Retina (tissue), 1 donor: ENCODE data around the gene STX10.
A peak's percentile ranks its signal among the peaks of the same experiment; 100 is the strongest.
"Not testable (repeated sequence)": the region's sequence is repeated elsewhere in the genome, so short reads cannot be mapped to it uniquely, and the experiment has no call there.

Experiments
- DNase-seq: peaks from one replicate; pipeline ENCODE4 v3.0.0-alpha.2; 2016

STX10 gene, protein sequence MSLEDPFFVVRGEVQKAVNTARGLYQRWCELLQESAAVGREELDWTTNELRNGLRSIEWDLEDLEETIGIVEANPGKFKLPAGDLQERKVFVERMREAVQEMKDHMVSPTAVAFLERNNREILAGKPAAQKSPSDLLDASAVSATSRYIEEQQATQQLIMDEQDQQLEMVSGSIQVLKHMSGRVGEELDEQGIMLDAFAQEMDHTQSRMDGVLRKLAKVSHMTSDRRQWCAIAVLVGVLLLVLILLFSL

DNA sequence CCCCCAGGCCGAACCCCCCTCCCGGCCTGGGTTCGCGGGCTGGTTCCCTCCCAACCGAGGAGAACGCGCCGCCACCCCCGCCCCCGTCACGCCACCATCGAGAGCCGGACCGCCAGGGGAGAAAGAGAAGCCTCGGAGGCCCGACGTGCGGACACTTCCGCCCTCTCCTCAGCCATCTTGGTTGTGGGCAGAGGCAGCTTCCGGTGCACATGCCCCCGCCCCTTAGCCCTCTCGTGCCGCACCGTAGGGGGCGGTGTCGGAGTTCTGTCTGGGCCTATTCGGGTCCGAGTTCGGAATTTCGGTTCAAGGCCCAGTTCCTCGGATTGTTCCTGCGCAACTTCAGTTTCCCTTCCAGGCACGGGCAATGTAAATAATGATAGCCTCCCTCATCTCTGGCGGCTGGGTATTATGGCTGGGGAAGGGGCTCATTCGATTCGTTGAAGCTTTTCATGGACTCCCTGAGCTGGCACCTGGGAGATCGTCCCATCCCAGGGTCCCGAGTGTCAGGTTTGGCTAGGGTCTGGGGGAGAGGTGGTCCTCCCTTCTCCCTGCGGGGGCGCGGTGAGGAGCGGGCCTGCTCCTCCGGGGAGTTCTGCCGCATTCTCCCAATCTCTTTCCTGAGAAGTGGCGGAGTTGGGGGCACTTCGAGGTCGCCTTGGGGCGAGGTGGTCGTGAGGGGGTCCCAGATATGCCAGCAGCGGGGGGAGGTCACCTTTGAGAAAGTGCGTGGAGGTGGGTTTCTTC, at the start of gene STX10, which contains the start of gene IER2:
Gene STX10 (minus strand): TSS at position 189 of the 744 bp plus-strand sequence. CDS start 202 bp downstream, outside the sequence.
Gene IER2 (plus strand): TSS at position 225 of the 744 bp plus-strand sequence. CDS start 2,776 bp downstream, outside the sequence.
- peak; percentile 93 for DNase-seq

DNA sequence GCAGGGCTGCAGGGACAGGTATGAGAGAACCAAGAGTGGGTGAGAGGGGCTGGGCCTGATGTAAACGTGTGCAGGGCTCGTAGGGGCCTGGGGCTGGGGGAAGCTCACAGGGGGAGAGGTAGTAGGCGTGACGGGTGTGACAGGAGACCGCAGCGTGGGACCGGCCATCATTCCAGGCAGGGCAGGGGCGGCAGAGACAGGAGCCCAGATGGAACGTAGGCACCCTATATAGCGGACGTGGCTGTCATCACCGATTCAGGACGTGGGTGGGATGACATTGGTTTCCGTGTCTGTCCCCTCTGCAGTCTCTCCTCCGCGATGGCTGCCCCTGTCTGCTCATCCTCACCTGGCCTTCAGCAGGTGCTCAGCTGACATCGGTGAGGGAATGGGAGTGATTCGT, 48.5 kb upstream of the STX10 start:
- DNase-seq: no peak

DNA sequence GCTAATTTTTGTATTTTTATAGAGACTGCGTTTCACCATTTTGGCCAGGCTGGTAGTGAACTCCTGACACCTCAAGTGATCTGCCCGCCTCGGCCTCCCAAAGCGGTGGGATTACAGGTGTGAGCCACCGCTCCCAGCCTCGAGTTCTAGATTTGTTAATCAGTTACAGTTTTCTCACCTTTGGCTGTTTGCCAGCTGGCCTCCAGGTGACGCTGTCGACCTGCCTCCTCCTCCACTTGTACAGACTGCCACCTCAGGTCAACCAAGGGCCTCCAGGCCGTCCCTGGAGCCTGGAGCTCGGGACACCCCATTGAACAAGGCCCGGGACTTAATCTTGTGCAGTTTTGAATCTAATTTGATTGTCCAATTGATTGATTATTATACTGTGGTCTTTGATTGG, 45.5 kb upstream of the STX10 start:
- DNase-seq: no peak

DNA sequence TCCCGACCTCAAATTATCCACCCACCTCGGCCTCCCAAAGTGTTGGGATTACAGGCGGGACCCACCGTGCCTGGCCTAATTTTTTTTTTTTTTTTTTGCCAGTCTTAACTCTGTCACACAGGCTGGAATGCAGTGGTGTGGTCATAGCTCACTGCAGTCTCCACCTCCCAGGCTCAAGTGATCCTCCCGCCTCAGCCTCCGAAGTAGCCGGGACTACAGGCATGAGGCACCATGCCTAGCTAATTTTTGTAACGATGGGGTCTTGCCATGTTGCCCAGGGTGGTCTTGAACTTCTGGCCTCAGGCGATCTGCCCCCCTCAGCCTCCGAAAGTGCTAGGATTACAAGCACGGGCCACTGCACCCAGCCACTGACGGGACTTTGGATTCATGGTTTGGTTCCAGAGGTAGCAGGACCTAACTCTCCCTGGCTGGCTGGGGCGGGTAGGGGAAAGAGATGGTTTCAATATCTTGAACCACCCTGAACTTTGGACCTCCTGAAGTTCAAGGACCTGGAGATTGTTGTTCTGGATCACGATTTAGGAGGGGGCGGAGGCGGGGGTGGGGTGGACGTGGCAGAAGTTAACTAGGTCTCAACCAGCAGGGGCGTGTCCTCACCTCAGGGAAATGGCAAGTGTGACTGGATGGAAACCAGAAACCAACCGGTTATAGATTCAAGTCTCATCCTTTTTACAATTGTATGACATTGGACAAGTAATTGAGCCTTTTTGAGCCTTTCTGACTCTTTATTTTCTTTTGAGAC, 40.8 kb upstream of the STX10 start:
- DNase-seq: no peak

DNA sequence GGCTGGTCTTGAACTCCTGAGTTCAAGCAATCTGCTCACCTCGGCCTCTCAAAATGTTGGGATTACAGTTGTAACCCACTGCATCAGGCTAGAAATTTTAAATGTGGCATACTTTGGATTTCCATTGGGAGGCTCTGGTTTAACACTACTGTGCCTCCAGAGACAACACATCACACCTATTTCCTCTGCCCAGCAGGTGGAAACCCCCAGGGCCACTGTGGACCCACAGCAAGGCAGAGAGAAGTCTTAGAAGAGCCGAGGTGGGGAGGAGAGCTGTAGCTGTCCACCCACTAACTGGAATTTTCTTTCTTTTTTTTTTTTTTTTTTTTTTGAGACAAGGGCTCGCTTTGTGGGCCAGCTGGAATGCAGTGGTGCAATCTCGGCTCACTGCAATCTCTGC, 39.4 kb upstream of the STX10 start:
- DNase-seq: no peak

DNA sequence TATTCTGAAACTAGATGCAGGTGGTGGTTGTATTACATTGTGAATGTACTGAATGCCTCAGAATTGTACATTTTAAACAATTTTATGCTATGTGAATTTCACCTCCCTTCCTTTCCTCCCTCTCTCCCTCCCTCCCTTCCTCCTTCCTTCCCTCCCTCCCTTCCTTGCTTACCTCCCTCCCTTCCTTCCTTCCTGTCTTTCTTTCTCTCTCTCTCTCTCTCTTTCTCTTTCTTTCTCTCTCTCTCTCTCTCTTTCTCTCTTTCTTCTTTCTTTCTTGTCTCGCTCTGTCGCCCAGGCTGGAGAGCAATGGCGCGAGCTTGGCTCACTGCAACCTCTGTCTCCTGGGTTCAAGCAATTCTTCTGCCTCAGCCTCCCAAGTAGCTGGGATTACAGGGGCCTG, 37.2 kb upstream of the STX10 start:
- no peak for DNase-seq

DNA sequence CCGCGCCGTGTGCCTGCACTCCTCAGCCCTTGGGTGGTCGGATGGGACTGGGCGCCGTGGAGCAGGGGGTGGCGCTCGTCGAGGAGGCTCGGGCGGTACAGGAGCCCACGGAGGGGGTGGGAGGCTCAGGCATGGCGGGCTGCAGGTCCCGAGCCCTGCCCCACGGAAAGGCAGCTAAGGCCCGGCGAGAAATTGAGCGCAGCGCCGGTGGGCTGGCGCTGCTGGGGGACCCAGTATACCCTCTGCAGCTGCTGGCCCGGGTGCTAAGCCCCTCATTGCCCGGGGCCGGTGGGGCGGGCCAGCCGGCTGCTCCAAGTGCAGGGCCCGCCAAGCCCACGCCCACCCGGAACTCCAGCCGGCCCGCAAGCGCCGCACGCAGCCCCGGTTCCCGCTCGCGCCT, 36.5 kb upstream of the STX10 start:
- DNase-seq: not testable (repeated sequence)

DNA sequence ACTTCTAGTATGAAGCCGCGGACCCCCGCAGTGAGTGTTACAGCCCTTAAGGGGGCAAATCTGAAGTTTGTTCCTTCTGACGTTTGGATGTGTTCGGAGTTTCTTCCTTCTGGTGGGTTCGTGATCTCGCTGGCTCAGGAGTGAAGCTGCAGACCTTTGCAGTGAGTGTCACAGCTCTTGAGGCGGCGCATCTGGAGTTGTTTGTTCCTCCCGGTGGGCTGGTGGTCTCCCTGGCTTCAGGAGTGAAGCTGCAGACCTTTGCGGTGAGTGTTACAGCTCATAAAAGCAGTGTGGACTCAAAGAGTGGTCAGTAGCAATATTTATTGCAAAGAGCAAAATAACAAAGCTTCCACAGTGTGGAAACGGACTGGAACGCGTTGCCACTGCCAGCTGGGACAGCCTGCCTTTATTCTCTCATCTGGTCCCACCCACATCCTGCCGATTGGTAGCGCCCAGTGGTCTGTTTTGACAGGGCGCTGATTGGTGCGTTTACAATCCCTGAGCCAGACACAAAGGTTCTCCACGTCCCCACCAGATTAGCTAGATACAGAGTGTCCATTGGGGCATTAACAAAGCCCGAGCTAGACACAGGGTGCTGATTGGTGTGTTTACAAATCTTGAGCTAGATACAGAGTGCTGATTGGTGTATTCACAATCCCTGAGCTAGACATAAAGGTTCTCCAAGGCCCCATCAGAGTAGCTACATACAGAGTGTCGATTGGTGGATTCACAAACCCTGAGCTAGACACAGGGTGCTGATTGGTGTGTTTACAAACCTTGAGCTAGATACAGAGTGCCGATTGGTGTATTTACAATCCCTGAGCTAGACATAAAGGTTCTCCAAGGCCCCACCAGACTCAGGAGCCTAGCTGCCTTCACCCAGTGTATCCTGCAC, 35.8 kb upstream of the STX10 start:
- not testable (repeated sequence) for DNase-seq

DNA sequence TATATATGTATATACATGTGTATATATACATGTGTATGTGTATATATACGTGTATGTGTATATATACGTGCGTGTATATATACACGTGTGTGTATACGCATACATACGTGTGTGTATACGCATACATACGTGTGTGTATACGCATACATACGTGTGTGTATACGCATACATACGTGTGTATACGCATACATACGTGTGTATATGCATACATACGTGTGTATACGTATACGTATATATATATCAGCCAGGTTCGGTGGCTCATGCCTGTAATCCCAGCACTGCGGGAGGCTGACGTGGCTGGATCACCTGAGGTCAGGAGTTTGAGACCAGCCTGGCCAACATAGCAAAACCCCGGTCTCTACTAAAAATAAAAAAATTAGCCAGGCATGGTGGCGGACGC, 34.8 kb upstream of the STX10 start:
- not testable (repeated sequence) for DNase-seq

DNA sequence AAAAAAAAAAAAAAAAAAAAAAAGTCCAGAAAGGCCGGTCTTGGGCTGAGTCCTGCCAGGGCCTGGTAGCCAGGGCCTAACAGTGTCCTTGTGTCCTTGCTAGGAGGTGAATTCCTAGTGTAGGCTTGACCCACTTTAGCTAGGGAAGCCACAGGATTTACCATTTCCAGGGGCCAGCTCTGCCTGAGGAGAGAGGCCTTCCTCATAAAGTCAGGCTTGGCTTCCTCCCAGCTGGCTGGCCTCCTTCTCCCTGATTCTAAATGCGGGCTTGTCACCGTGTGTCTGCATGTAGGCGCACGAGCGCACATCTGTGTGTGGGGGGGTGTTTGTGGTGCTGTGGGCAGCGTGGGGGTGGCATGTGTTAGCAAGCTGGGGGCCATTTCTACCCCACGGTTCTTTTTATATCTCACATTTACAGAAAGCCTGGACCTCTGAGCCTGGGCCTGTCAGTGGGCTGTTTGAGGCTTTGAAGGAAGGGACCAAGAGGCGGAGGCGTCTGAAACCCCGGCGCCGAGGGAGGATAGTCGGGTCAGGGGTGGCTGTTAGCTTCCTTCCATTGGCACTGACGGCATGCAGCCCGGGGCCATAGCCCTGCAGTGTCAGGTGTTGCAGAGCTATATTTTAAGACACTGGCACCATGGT, 31.7 kb upstream of the STX10 start:
- DNase-seq: peak; percentile 54

DNA sequence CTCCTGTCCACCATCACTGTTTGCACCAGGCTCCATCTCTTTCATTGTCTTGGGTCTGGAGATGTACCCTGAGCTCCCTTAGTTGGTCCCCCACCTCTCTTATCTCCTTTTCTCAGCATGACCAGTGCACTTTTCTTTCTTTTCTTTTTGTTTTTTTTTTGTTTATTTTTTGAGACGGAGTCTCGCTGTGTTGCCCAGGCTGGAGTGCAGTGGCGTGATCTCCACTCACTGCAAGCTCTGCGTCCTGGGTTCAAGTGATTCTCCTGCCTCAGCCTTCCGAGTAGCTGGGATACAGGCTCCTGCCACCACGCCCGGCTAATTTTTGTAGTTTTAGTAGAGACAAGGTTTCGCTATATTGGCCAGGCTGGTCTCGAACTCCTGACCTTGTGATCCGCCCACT, 28.1 kb upstream of the STX10 start:
- not testable (repeated sequence) for DNase-seq

DNA sequence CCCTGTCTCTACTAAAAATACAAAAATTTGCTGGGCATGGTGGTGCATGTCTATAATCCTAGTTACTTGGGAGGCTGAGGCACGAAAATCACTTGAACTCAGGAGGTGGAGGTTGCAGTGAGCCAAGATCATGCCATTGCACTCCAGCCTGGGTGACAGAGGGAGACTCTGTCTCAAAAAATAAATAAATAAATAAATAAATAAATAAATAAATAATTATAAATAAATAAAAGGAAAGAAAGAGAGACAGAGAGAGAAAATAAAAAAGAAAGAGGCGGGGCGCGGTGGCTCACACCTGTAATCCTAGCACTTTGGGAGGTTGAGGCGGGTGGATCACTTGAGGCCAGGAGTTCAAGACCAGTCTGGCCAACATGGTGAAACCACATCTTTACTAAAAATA, 27.4 kb upstream of the STX10 start:
- DNase-seq: not testable (repeated sequence)

DNA sequence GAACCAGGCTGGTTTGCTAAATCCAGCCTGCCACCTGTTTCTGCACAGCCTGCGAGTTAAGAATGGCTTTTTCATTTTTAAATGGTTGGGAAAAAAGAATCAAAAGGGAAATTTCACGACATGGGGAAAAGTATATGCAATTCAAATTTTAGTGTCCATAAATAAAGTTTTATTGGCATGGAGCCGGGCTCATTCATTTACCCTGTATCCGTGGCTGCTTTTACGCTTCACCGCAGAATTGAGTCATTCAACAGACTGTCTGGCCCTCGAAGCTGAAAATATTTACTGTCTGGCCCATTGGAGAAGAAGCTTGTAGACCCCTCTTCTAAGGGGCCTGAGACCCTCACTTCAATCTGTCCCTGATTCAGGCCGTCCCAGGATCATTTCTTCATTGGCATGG, 26.2 kb upstream of the STX10 start:
- DNase-seq: no peak

DNA sequence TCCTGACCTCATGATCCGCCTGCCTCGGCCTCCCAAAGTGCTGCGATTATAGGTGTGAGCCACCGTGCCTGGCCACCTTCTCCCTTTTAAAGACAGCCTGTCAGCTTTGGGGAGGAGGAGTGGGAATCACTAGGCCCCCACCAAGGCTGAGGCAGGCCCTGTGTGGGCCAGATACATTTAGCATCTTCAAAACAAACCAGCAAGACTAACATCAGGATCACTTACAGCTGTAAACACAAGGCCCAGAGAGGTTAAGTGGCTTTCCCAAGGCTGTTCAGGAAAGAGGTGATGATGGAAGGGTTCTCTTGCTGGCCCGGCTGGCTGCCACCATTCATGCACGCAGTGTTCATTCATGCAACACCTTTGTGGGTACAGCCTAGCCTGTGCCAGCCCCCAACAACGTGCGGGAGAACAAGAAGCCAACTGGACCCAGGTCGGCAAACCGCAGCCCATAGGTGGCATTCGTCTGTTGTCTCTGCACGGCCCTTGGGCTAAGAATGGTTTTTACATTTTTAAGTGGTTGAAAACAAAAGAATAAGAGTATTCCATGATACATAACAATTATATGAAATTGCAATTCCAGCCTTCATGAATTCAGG, 23.1 kb upstream of the STX10 start:
- DNase-seq: no peak

DNA sequence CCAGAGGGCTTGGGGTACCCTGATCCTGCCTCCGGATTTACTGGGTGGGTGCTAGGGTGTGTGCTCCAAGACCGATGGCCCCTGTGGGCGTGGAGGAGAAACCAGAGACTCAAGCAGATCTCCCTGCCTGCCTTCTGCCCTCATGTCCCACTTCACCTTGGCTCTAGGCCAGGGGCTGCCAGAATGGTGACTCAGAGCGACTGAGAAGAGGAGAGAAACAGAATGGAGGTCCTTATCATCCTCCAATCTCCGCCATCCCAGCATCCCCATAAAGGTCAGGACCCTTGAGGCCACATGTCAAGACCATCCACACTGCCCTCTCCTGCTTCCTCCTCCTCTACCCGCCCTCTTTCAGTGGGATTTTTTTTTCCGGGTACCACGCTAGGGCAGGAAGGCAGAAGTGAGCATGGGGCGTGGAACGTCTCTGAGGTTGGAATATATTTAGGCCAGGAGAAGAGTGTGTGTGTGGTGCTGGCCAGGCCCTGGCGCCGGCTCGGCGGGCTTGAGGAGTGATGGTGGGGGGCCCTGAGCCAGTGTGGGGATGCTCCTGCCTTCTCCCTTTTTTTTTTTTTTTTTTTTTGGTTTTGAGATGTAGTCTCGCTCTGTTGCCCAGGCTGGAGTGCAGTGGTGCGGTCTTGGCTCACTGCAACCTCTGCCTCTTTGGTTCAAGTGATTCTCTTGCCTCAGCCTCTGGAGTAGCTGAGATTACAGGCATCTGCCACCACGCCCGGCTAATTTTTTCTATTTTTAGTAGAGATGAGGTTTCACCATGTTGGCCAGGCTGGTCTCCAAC, 22.4 kb upstream of the STX10 start:
- DNase-seq: no peak

DNA sequence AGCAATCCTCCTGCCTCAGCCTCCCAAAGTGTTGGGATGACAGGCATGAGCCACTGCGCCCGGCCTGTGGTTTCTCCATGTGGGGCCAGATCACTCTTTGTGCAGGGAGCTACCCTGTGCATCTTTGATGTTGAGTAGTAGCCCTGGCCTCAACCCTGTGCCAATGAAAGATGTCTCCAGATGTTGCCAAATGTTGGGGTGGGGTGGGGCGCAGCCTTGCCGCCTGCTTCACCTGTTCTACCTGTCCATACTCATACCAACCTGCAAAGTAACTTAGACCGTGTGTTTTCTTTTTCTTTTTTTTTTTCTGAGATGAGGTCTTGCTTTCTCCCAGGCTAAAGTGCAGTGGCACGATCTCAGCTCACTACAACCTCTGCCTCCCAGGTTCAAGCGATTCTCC, 21.0 kb upstream of the STX10 start:
- DNase-seq: no peak

DNA sequence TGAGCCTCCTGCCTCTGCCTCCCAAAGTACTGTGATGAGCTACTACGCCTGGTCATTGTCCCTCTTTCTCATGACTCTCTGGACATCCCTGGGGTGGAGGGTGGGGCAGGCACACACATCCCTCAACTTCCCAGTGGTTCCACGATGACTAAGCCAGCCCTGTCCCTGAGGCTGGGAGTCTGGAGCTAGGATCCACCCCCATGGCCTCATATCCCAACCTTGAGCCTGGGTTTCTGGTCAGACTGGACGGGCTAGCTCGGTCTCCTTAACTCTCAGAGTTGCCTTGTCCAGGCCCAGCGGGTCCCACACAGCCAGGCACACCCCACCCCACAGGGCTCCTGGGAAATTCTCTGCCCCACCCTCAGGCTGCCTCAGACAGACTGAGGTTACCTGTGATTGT, 19.6 kb upstream of the STX10 start:
- no peak for DNase-seq

DNA sequence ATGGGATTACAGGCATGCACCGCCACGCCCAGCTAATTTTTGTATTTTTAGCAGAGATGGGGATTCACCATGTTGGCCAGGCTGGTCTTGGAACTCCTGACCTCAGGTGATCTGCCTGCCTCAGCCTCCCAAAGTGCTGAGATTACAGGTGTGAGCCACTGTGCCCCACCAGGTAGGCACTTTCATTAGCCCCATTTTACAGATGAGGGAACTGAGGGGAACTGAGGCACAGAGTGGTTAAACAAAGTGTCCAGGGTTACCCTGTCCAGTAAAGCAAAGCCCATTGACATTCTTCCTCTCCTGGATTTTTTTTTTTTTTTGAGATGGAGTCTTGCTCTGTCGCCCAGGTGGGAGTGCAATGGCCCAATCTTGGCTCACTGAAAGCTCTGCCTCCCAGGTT, 16.0 kb upstream of the STX10 start:
- not testable (repeated sequence) for DNase-seq

DNA sequence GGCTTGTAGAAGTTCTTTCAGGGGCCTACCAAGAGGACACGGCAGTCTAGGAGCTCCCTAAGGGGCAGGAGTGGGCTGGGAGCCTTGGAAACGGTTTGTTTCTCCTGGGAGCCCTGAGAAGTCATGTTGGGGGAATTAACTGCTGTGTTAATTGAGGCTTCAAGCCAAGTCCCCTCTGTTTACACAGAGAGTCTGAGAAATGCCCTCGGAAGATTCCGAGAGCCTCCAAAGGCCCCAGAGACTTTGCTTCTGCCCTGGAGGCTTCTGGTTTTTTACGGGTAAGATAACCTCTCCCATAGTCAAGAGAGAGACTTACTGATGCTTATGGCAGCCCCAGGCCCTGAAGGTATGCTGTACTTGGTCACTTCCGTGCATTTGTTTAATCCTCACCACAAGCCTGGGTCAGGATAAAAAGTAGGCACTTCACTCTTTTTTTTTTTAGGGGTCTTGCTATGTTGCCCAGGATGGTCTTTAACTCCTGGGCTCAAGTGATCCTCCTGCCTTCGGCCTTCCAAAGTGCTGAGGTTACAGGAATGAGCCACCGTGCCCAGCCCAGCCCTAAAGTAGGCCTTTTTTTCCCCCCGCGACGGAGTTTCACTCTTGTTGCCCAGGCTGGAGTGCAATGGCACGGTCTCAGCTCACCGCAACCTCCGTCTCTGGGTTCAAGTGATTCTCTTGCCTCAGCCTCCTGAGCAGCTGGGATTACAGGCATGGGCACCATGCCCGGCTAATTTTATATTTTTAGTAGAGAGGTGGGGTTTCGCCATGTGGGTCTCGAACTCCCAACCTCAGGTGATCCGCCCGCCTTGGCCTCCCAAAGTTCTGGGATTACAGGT, 15.2 kb upstream of the STX10 start:
- no peak for DNase-seq
